SK-N-SH (cell line): ENCODE data around the gene NEURL2. TPM values are rescaled to one million over a fixed set of nuclear protein-coding genes. Genes with fewer than 3 reads are reported as not detected.

Experiments used
- CTCF ChIA-PET: fragments of 300-600, 350-600 bp; formaldehyde crosslinking; extraction: SDS; loops from one replicate; lab custom pipeline; 2021; lab: Yijun Ruan, JAX
- POLR2A ChIA-PET: fragments of 350-600 bp; sonication (Branson Sonifier 250); formaldehyde crosslinking; extraction: SDS; loops from one replicate; lab custom pipeline; 2020; ENCODE audit warnings: antibody characterized with exemption, inconsistent platforms; lab: Yijun Ruan, JAX
- DNase-seq: peaks from one replicate; pipeline ENCODE4 v3.0.0; 2012
- H2AFZ ChIP-seq: fragments of 200-600 bp; sonication (generic); 2 replicates; pipeline ENCODE4 v1.8.1; 2016; ENCODE audit warnings: antibody characterized with exemption, mild to moderate bottlenecking, low read depth
- H3F3A ChIP-seq: fragments of 200-600 bp; sonication (generic); replicated peaks from 2 replicates; pipeline ENCODE3; 2016; ENCODE audit warnings: antibody characterized with exemption, mild to moderate bottlenecking; ENCODE audit not compliant: insufficient read depth
- H3K27ac ChIP-seq, 2 experiments: fragments of 200-500 bp in 1 of 2; fragments of 200-600 bp in 1 of 2; sonication (Bioruptor generic) in 1 of 2; sonication (generic), shearing (Covaris generic) in 1 of 2; 2 replicates each; pipeline versions ENCODE4 v1.5.1 to v1.6.1; 2014 to 2016; ENCODE audit warnings: low read depth in 2 of 2, inconsistent platforms in 1 of 2, low read length in 1 of 2, mild to moderate bottlenecking in 1 of 2, mixed read lengths in 1 of 2
- H3K27me3 ChIP-seq: fragments of 200-600 bp; sonication (generic), shearing (Covaris generic); 2 replicates; pipeline ENCODE4 v1.6.1; 2016; ENCODE audit warnings: mixed run types; ENCODE audit not compliant: insufficient read depth
- H3K36me3 ChIP-seq, 2 experiments: fragments of 200-500 bp in 1 of 2; fragments of 200-600 bp in 1 of 2; sonication (Bioruptor generic) in 1 of 2; sonication (generic) in 1 of 2; replicated peaks in 1 of 2; 2 replicates each; pipeline versions ENCODE3 to v1.5.1; 2014 to 2016; ENCODE audit warnings: low read length in 1 of 2, mild to moderate bottlenecking in 1 of 2; ENCODE audit not compliant: insufficient read depth in 2 of 2, control insufficient read depth in 1 of 2
- H3K4me1 ChIP-seq, 2 experiments: fragments of 200-500 bp in 1 of 2; fragments of 200-600 bp in 1 of 2; sonication (Bioruptor generic) in 1 of 2; sonication (generic), shearing (Covaris generic) in 1 of 2; 2 replicates each; pipeline versions ENCODE4 v1.5.1 to v1.6.1; 2014 to 2016; ENCODE audit warnings: low read depth in 1 of 2, low read length in 1 of 2, mixed run types in 1 of 2; ENCODE audit not compliant: insufficient read depth in 2 of 2, control insufficient read depth in 1 of 2
- H3K4me2 ChIP-seq: fragments of 200-600 bp; sonication (generic), shearing (Covaris generic); 2 replicates; pipeline ENCODE4 v1.6.1; 2017; ENCODE audit warnings: mixed run types
- H3K4me3 ChIP-seq, 2 experiments: fragments of 200-500 bp in 1 of 2; fragments of 200-600 bp in 1 of 2; sonication (Bioruptor generic) in 1 of 2; sonication (generic), shearing (Covaris generic) in 1 of 2; 2 replicates each; pipeline versions ENCODE4 v1.5.1 to v1.8.1; 2014 to 2016; ENCODE audit warnings: low read depth in 2 of 2, inconsistent platforms in 1 of 2, low read length in 1 of 2, mild to moderate bottlenecking in 1 of 2, mixed read lengths in 1 of 2, moderate library complexity in 1 of 2
- H3K79me2 ChIP-seq: fragments of 200-600 bp; sonication (generic); 2 replicates; pipeline ENCODE4 v1.8.1; 2017; ENCODE audit warnings: mild to moderate bottlenecking; ENCODE audit not compliant: insufficient read depth
- H3K9ac ChIP-seq: fragments of 200-600 bp; sonication (generic); 2 replicates; pipeline ENCODE4 v1.6.1; 2017; ENCODE audit warnings: mixed run types
- H3K9me2 ChIP-seq: fragments of 200-600 bp; sonication (generic); 2 replicates; pipeline ENCODE4 v1.6.1; 2017; ENCODE audit warnings: mixed run types
- H3K9me3 ChIP-seq: fragments of 200-600 bp; sonication (generic); 2 replicates; pipeline ENCODE4 v1.6.1; 2017; ENCODE audit warnings: mixed run types, mild to moderate bottlenecking, moderate library complexity
- H4K20me1 ChIP-seq: fragments of 200-600 bp; sonication (generic); 2 replicates; pipeline ENCODE4 v1.6.1; 2017; ENCODE audit warnings: mild to moderate bottlenecking, mixed run types; ENCODE audit not compliant: insufficient read depth
- CHD2 ChIP-seq: fragments of 150-350 bp; IDR thresholded peaks from 2 replicates; pipeline ENCODE4 v1.6.1; 2018; ENCODE audit warnings: low read length; ENCODE audit not compliant: partially characterized antibody
- CTCF ChIP-seq: fragments of 200-600 bp; sonication (generic); IDR thresholded peaks from 2 replicates; pipeline ENCODE4 v1.6.1; 2017; ENCODE audit warnings: antibody characterized with exemption, mild to moderate bottlenecking, moderate library complexity
- EP300 ChIP-seq, 2 experiments: IDR thresholded peaks; 2 replicates each; pipeline versions ENCODE4 v1.4.0 to v1.6.1; 2012; ENCODE audit warnings: borderline replicate concordance in 1 of 2, low read depth in 1 of 2, low read length in 1 of 2
- EZH2phosphoT487 ChIP-seq: fragments of 200-600 bp; sonication (generic); IDR thresholded peaks from 2 replicates; pipeline ENCODE4 v1.6.1; 2017; ENCODE audit warnings: low read depth, mixed run types, mild to moderate bottlenecking, antibody characterized with exemption, moderate library complexity, borderline replicate concordance
- FOSL2 ChIP-seq: IDR thresholded peaks from 2 replicates; pipeline ENCODE4 v1.4.0; 2012; ENCODE audit warnings: low read depth, mild to moderate bottlenecking, moderate library complexity, borderline replicate concordance
- FOXJ3 ChIP-seq: sonication (generic); formaldehyde crosslinking; IDR thresholded peaks from 2 replicates; pipeline ENCODE4 v1.5.1; 2020; ENCODE audit warnings: mild to moderate bottlenecking, missing genetic modification reagents
- FOXM1 ChIP-seq: IDR thresholded peaks from 2 replicates; pipeline ENCODE4 v1.4.0; 2012; ENCODE audit warnings: low read depth, mild to moderate bottlenecking
- GABPA ChIP-seq: IDR thresholded peaks from 2 replicates; pipeline ENCODE4 v1.4.0; 2012; ENCODE audit warnings: low read depth, mild to moderate bottlenecking
- GATA2 ChIP-seq: sonication (generic); formaldehyde crosslinking; IDR thresholded peaks from 2 replicates; pipeline ENCODE4 v1.5.0; 2020; ENCODE audit warnings: mild to moderate bottlenecking, missing genetic modification reagents
- IRF3 ChIP-seq: fragments of 150-350 bp; IDR thresholded peaks from 2 replicates; pipeline ENCODE4 v1.6.1; 2016; ENCODE audit warnings: mild to moderate bottlenecking, low read depth, low read length
- JUND ChIP-seq: IDR thresholded peaks from 2 replicates; pipeline ENCODE4 v1.4.0; 2012
- MAX ChIP-seq: IDR thresholded peaks from 2 replicates; pipeline ENCODE4 v1.4.0; 2012; ENCODE audit warnings: low read depth
- MXI1 ChIP-seq: IDR thresholded peaks from 2 replicates; pipeline ENCODE4 v1.6.1; 2012; ENCODE audit warnings: mild to moderate bottlenecking, low read depth, low read length, improper control_type of control experiment
- NRF1 ChIP-seq: IDR thresholded peaks from 2 replicates; pipeline ENCODE4 v1.6.1; 2012; ENCODE audit warnings: low read depth, mild to moderate bottlenecking, low read length
- POLR2AphosphoS5 ChIP-seq: IDR thresholded peaks from 2 replicates; pipeline ENCODE4 v1.6.1; 2012; ENCODE audit warnings: low read depth, low read length
- RXRA ChIP-seq: IDR thresholded peaks from 2 replicates; pipeline ENCODE4 v1.4.0; 2012; ENCODE audit warnings: low read depth, mild to moderate bottlenecking, borderline replicate concordance
- SMC3 ChIP-seq: IDR thresholded peaks from 2 replicates; pipeline ENCODE4 v1.6.1; 2012; ENCODE audit warnings: low read depth, low read length, improper control_type of control experiment
- TEAD4 ChIP-seq: IDR thresholded peaks from 2 replicates; pipeline ENCODE4 v1.4.0; 2012; ENCODE audit warnings: mild to moderate bottlenecking, borderline replicate concordance; ENCODE audit not compliant: insufficient read depth
- whole genome bisulfite sequencing: methylation state at CpG from one replicate; pipeline ENCODE4 v1.1.6; 2017; ENCODE audit warnings: low lambda C conversion rate; 5-methylcytosine and 5-hydroxymethylcytosine counted together
- polyA plus RNA-seq, 3 experiments: library from polyadenylated mRNA; depleted of rRNA; stranded (reverse); fragments of >200 nt; gene quantifications; 2 replicates each; pipeline ENCODE4 v1.2.3, GENCODE V29; 2012
- TF ChIP-seq, protein P1 (sequence below): IDR thresholded peaks from 2 replicates; pipeline ENCODE4 v1.4.0; 2012; ENCODE audit warnings: low read depth, borderline replicate concordance
- TF ChIP-seq, protein P2 (sequence below): IDR thresholded peaks from 2 replicates; pipeline ENCODE4; 2012

The NEURL2 gene
- polyA plus RNA-seq, 1 of the 3 experiments (the other 2 are of a cell fraction), result 3.5 TPM

DNA sequence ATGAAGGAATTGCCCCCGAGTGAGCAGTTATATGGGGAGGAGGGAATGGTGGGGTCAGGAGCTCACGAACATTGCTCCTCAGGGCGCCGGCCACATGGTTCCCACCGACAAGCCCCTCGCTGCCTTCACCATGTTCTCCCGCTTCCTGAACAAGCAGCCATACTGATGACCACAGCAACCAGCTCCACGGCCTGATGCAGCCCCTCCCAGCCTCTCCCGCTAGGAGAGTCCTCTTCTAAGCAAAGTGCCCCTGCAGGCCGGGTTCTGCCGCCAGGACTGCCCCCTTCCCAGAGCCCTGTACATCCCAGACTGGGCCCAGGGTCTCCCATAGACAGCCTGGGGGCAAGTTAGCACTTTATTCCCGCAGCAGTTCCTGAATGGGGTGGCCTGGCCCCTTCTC lies 7.3 kb upstream of the NEURL2 start:
- Histone ChIP-seq H3K4me3 (no peak overlapping the region), H3K4me2 (no peak overlapping the region), H2AFZ (no peak overlapping the region), H3K9me2 (no peaks in the 10 kb centered on the region), H3K36me3 (peaks cover 24 to 46% of the 10 kb centered on the region in 2 experiments), H3K27ac (no peak overlapping the region), H3K4me1 (no peaks in the 10 kb centered on the region), H3F3A (peaks cover 13% of the 10 kb centered on the region), H3K27me3 (no peaks in the 10 kb centered on the region), H4K20me1 (no peaks in the 10 kb centered on the region), H3K9ac (no peak overlapping the region), H3K9me3 (no peaks in the 10 kb centered on the region), H3K79me2 (no peaks in the 10 kb centered on the region; the same call in 1 of the 2 replicates)
- 94% methylated on average over 11 of the region's 12 CpGs for WGBS
- ChIA-PET CTCF (interaction anchor here (0.9 kb wide), 1 partner anchor 99 kb away, joined by 3 read pairs; no protein-coding TSS in a partner anchor), POLR2A (interaction anchor here (0.8 kb wide), 1 partner anchor 100 kb away, joined by 3 read pairs; no protein-coding TSS in a partner anchor)
- TF ChIP-seq MAX (no peak), SMC3 (no peak), MXI1 (no peak), TEAD4 (no peak), NRF1 (no peak), RXRA (no peak), FOSL2 (no peak), GABPA (no peak), FOXM1 (no peak), IRF3 (no peak), EZH2phosphoT487 (no peak), POLR2AphosphoS5 (no peak), JUND (no peak), CTCF (no peak), CHD2 (no peak), FOXJ3 (CRISPR knock-in tag) (no peak), GATA2 (CRISPR knock-in tag) (no peak), EP300 (IDR thresholded peaks at IDR 0.05; ENCODE audit: borderline replicate concordance in 1 of 2, low read depth in 1 of 2, low read length in 1 of 2) (no peak)
- TF ChIP-seq, protein P1, sequence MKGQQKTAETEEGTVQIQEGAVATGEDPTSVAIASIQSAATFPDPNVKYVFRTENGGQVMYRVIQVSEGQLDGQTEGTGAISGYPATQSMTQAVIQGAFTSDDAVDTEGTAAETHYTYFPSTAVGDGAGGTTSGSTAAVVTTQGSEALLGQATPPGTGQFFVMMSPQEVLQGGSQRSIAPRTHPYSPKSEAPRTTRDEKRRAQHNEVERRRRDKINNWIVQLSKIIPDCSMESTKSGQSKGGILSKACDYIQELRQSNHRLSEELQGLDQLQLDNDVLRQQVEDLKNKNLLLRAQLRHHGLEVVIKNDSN, result no peak
- TF ChIP-seq, protein P2, sequence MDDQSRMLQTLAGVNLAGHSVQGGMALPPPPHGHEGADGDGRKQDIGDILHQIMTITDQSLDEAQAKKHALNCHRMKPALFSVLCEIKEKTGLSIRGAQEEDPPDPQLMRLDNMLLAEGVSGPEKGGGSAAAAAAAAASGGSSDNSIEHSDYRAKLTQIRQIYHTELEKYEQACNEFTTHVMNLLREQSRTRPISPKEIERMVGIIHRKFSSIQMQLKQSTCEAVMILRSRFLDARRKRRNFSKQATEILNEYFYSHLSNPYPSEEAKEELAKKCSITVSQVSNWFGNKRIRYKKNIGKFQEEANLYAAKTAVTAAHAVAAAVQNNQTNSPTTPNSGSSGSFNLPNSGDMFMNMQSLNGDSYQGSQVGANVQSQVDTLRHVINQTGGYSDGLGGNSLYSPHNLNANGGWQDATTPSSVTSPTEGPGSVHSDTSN, result no peak
- DNase-seq, result no peak
